Body of pancreas (tissue), 4 donors: ENCODE measurements around the gene HDAC1.

Experiments
- POLR2A ChIP-seq, 3 donors: fragments of 450-650 bp; IDR thresholded peaks; one replicate each; pipeline ENCODE4 v1.6.1; 2016; ENCODE audit warnings: antibody characterized with exemption in 3 of 3, mild to moderate bottlenecking in 2 of 3
- TF ChIP-seq, protein P1 (sequence below), 7 experiments: fragments of 450-650 bp in 4 of 7; fragments of 200-600 bp in 3 of 7; sonication (generic) in 3 of 7; IDR thresholded peaks; one replicate each; pipeline ENCODE4 v1.5.1; 2016 to 2019; ENCODE audit warnings: antibody characterized with exemption in 7 of 7

DNA sequence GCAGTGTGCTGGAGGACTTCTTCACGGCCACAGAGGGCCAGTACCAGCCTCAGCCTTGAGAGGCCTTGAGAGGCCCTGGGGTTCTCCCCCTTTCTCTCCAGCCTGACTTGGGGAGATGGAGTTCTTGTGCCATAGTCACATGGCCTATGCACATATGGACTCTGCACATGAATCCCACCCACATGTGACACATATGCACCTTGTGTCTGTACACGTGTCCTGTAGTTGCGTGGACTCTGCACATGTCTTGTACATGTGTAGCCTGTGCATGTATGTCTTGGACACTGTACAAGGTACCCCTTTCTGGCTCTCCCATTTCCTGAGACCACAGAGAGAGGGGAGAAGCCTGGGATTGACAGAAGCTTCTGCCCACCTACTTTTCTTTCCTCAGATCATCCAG is 6.2 kb upstream of the HDAC1 start:
- TF ChIP-seq, protein P1, sequence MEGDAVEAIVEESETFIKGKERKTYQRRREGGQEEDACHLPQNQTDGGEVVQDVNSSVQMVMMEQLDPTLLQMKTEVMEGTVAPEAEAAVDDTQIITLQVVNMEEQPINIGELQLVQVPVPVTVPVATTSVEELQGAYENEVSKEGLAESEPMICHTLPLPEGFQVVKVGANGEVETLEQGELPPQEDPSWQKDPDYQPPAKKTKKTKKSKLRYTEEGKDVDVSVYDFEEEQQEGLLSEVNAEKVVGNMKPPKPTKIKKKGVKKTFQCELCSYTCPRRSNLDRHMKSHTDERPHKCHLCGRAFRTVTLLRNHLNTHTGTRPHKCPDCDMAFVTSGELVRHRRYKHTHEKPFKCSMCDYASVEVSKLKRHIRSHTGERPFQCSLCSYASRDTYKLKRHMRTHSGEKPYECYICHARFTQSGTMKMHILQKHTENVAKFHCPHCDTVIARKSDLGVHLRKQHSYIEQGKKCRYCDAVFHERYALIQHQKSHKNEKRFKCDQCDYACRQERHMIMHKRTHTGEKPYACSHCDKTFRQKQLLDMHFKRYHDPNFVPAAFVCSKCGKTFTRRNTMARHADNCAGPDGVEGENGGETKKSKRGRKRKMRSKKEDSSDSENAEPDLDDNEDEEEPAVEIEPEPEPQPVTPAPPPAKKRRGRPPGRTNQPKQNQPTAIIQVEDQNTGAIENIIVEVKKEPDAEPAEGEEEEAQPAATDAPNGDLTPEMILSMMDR (IDR thresholded peaks at IDR 0.05): no peak
- TF ChIP-seq POLR2A (IDR thresholded peaks at IDR 0.05): no peak
